Hematopoietic multipotent progenitor cell treated with erythropoietin and hydrocortisone succinate and interleukin-3 and kit ligand, for 4 days (in vitro differentiated cells): ENCODE data around the gene RPGRIP1.
"Not testable (repeated sequence)": the region's sequence is repeated elsewhere in the genome, so short reads cannot be mapped to it uniquely, and the experiment has no call there.

Experiments
- DNase-seq: peaks from one replicate; pipeline ENCODE4 v3.0.0-alpha.2; 2015

RPGRIP1 gene

DNA sequence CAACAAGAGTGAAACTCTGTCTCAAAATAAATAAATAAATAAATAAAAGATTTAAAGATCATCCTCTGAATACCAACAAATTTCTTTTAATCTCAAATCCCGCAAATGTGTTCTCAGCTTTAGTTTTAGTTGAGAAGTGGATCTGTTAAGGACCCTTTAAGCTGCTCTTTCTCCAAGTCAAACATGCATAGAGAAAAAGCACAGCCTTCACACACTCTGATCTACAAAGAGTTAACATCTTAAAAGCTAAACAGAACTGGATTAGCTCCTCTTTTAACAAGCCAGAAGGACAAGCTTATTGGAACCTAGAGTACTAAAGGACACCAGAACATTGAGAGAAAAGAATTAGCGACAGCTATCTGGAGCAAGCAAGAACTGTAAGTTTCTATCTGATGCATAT lies at the start of gene RPGRIP1:
Gene RPGRIP1 (plus strand): TSS at position 301 of the 400 bp plus-strand sequence. CDS start 7,894 bp downstream, outside the sequence.
- DNase-seq, result no peak

DNA sequence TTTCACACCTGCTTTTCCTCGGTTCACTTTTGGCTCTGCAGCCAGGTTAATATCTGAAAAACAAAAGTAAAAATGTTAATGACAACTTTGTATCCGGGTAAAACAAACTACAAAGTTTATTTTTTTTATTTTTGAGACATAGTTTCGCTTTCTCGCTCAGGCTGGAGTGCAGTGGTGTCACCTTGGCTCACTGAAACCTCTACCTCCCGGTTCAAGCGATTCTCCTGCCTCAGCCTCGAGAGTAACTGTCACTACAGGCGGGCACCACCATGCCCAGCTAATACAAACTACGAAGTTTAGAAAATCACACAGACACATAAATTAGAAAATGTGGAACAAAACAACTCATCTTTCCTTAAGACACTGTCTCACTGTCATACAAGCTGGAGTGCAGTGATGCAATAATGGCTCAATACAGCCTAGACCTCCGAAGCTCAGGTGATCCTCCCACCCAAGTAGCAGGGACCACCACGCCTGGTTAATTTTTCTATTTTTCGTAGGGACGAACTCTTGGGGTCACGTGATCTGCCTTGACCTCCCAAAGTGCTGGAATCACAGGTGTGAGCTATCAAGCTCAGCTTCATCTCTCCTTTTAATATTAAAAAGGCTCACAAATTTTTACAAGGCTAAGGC lies 48.7 kb upstream of the RPGRIP1 start:
- no peak for DNase-seq

DNA sequence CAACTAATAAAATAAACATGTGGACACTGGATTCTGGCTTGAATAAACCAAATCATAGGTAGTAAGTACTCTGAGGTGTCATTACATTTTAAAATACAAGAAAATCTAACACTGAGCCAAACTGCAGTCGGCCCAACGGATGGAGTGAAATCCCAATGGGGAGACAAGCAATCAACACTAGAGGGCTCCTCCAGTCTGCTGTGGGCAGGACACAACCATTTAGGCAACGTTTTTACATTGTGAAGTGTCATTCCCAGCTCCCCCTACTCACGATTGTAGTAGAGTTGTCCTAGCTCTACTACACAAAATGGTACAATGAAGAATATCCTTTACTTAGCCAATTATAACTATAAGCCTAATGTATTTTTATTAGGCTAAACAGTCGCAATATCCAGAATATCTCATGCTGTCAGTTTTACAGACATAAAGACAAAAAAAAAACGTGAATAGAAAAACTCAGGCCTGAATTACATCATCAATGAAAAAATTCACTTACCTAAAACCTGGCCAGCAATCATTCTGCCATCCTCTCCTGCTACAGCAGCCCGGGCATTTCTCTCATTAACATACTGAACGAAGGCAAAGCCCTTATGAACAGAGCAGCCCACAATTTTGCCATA lies 46.3 kb upstream of the RPGRIP1 start:
- peak; percentile 48 for DNase-seq

DNA sequence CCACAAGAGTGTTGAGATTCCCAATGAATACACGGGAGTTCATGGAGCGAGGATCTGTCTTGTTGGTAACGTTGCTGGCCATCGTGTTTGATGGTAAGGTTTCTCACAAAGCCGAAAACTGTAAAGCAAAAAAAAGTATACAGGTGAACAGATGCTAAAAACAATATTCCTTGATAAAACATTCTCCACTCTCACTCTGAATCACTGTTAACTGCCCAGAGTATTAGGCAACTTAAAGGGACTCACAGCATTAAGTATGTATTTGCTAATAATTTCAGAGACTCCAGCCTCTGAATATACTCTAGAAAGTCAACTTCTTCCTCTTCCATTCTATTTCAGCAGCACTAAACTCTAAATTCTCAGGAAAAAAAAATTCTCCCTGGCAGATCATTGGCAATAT lies 45.8 kb upstream of the RPGRIP1 start:
- no peak for DNase-seq

DNA sequence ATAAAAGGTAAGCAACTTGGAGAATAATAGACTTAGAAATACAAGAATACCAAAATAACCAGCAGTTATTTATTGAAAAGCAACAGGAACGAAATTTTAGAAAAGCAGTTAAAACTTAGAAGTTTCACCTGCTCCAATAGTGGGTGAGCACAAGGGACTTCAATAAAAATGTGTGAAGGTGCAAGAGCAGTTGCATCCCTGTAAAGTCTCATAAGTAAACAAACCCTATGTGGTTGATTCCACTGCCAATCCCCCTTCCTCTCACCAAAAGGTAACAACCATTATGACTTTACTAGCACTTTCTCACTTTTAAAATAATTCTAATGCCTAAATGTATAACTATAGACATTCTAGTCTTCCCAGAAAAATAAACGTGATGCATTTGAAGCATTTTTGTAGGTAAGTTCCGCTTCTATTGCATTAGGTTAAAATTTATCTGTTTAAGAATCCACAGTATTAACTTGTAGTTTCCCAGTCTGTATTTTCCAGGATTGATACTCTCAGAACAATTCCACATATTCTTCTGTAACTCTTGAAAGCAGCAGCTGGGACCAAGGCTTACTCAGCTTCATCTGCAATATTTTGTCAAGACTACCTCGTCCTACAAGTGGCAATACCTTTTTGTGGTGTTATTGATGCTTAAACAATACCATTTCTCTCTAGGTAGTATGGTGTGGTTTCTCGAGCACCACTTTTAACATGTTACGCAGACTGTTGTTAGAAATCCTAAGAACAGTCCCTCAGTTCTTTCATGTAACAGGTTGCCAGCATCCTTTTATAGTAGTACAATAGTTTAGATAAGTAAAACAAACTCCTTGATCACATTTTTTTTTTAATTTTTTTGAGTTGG lies 42.7 kb upstream of the RPGRIP1 start:
- no peak for DNase-seq

DNA sequence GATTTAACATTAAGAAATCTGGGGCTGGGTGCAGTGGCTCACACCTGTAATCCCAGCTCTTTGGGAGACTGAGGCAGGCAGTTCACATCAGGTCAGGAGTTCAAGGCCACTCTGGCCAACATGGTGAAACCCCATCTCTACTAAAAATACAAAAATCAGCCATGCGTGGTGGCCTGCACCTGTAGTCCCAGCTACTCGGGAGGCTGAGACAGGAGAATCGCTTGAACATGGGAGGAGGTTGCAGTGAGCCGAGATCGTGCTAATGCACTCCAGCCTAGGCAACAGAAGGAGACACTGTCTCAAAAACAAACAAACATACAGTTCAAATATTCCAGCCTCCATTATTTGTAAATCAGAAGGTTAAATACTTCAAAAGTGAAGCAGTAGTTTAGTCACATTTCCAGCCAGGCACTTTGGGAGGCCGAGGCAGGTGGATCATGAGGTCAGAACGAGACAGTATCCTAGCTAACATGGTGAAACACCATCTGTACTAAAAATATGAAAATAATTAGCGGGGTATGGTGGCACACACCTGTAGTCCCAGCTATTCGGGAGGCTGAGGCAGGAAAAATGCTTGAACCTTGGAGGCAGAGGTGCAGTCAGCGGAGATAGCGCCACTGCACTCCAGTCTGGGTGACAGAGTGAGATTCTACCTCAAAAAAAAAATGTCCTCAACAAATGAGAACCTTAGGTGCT lies 40.9 kb upstream of the RPGRIP1 start:
- DNase-seq, result no peak

DNA sequence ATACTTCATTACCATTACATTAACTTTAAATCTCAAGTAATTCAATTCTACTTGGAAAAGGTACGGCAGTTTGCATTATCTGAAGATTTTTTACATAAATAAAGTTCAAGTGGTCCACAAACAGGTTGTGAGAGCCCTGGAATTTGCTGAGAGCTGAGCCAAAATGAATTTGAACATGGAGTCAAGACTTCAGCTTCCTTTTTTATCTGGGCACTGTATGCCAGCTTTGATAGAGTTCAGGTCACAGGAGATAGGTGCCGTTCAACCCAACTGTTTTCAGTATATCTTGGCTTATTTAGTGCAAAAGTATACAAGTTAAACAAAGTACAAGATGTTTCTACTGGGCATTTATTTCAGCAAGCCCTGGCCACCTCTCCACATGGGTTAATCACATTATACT lies 39.5 kb upstream of the RPGRIP1 start:
- no peak for DNase-seq

DNA sequence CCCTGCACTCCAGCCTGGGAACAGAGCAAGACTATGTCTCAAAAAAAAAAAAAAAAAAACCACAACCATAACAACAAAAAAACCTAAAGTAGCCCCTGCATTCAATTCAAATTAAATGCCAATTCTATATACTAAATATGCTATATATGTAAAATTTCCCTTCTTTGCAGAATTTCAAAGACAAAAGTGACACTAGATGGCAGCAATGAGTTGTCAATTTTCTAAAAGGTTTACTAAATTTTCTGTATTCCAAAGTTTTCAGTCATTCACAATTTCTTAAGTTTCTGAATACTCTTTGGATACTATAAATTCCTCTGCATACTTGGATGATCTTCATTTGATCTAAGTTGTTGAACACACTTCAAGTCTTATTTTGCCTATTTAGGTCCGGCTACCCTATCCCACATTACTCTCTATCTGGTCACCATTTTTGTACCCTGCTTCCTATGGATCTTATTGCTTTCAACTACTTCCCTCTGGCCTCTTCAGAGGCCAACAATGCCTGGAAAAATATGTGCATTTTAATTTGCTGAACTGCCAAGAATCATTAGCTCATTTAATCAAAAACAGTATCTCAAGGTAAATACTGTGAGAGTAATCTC lies 38.6 kb upstream of the RPGRIP1 start:
- DNase-seq, result peak; percentile 69

DNA sequence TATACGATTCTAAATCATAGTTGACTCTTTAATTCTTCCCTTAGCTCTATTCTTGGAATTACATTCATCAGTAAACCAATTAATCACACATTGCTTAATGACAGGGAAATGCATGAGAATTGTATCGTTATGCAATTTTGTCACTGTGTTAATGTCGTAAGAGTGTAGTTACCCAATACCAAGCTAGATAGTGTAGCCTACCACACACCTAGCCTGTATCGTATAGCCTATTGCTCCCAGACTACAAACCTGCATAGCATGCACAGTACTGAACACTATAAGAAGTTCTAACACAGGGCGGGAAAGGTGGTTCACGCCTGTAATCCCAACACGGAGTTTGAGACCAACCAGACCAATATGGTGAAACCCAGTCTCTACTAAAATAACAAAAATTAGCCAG lies 35.3 kb upstream of the RPGRIP1 start:
- peak; percentile 65 for DNase-seq

DNA sequence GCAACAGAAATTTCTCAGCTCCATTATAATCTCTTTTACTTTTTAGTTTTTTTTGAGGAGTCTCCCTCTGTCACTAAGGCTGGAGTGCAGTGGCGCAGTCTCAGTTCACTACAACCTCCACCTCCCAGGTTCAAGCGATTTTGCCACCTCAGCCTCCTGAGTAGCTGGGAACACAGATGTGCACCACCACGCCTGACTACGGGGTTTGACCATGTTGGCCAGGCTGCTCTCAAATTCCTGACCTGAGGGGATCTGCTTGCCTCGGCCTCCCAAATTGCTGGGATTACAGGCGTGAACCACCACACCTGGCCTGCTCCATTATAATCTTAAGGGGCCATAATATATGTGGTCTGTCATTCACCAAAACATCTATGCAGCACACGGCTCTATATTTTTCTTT lies 34.1 kb upstream of the RPGRIP1 start:
- no peak for DNase-seq

DNA sequence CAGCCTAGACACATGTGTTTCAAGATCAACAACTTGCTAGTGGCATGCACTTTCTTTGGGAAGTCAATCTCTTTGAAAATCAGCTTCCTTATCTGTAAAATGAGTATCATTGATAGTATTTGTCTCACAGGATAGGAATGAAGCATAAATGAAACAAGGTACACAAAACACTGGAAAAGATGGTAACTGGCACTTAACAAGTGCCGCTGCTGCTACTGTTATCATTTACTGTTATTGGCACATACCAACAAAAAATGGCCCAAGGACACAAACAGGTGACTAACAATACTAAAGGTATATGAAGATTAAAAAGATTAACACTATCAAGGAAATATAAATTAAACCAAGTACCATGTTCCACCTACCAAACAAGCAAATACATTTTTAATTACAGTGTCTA lies 31.5 kb upstream of the RPGRIP1 start:
- no peak for DNase-seq

DNA sequence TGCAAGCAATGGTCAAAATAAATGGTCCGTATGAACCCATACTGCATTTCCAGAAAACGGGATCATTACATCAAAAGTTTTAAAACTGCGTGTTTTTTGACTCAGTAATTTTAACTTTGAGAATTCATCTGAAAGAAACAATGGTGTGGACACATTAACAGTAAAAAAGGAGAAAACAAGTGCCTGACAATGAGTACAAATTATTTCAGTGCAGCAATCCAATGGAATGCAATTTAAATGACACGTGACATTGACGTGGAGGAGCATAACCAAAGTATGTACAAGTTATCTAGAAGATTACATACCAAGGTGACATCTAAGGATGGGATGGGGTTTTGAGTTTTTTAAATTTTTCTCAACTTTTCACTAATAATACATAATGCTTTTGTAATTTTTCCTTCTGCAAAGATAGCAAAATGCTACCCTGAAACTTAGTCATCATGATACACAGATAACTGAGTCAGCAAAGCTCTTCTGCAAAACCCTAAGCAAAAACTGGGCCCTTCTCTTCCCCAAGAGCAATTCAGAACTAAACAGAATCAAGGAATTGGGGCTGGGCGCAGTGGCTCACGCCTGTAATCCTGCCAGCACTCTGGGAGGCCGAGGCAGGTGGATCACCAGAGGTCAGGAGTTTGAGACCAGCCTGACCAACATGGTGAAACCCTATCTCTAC lies 31.0 kb upstream of the RPGRIP1 start:
- no peak for DNase-seq

DNA sequence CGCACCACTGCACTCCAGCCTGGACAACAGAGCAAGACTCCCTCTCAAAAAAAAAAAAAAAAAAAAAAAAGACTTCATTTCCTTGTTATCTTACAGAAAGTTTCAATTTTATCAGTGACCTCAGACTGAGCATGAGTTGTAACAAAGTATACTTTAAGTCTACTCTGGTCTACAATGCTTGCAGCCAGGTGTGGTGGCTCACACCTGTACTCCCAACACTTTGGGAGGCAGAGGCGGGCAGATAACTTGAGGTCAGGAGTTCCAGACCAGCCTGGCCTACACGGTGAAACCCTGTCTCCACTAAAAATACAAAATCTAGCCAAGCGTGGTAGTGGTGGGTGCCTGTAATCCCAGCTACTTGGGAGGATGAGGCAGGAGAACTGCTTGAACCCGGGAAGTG lies 28.7 kb upstream of the RPGRIP1 start:
- no peak for DNase-seq

DNA sequence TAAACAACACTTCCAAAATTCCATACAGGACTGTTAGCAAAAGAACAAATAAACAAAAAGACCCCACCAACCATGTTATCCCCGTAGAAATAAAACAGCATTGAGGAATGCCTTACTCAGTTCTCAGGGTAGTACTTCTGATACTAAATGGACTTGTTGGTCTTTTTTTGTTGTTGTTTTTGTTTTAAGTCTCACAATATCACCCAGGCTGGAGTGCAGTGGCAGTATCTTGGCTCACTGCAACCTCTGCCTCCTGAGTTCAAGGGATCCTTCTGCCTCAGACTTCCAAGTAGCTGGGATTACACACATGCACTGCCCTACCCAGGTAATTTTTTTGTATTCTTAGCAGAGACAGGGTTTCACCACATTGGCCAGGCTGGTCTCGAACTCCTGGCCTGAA lies 27.7 kb upstream of the RPGRIP1 start:
- DNase-seq, result no peak

DNA sequence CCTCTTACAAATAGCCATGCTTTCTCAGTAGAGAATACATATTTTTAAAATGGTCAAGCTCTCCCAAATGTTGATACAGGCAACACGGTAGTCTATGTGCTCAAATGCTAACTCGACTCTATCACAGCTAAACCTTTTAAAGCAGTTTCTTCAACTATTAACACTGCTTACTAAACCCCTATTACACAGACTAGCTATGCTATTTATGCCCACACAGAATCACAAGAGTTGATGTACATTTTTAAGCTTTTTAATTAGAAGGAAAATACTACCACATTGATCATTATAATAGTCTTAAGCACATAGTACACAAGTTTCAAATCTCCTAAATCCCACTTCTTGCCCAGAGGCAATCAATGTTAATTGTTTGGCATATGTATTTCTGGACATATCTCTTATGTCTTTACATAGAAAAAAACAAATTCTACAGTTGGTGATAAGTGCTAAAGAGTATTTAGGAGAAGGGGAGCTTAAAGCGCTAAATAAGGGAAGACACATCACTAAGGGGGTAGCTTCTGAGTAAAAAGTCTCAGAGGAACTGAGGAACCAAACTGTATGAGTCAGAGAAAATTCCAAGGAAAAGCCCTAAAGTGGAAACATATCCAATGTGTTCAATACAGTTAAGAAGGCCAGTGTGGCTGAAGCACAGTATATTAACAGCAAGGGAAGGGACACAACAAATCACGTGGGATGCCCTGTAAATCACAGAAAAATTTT lies 24.3 kb upstream of the RPGRIP1 start:
- no peak for DNase-seq

DNA sequence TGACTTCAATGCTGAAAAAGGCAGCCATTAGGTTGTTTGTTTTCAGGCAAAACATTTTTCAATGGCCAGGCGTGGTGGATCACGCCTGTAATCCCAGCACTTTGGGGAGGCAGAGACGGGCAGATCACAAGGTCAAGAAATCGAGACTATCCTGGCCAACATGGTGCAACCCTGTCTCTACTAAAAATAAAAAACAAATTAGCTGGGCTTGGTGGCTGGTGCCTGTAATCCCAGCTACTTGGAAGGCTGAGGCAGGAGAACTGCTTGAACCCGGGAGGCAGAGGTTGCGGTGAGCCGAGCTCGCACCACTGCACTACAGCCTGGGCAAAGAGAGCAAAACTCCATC lies 23.8 kb upstream of the RPGRIP1 start:
- DNase-seq, result not testable (repeated sequence)

DNA sequence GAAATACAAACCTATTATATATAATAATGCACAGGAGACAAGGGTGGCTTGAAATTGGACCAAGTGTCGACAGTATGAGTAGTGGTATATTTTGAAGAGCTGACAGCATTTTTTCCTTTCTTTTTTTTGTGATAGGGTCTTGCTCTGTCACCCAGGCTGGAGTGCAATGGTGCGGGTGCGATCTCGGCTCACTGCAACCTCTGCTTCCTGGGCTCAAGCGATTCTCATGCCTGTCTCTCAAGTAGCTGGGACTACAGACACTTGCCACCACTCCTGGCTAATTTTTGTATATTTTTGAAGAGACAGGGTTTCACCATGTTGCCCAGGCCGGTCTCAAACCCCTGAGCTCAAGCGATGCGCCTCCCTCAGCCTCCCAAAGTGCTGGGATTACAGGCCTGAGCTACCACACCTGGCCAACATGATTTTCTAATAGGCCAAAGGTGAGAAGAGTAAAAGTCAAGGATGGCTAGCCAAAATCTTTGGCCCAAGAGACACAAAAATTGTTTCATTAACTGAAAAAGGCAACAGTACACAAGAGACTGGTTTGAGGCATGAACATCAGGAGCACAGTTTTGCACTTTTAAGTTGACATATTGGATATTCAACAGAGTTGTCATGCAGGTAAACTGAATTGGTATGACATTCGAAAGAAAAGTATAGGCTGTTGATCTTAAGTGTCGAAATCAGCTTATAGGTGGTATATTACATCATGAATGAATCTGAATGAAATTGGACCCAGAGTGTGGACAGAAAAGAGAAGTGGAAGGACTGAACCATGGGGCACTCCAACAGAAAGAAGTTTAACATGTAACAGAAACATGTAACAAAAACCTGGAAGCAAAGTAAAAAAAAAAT lies 23.1 kb upstream of the RPGRIP1 start:
- DNase-seq, result no peak

DNA sequence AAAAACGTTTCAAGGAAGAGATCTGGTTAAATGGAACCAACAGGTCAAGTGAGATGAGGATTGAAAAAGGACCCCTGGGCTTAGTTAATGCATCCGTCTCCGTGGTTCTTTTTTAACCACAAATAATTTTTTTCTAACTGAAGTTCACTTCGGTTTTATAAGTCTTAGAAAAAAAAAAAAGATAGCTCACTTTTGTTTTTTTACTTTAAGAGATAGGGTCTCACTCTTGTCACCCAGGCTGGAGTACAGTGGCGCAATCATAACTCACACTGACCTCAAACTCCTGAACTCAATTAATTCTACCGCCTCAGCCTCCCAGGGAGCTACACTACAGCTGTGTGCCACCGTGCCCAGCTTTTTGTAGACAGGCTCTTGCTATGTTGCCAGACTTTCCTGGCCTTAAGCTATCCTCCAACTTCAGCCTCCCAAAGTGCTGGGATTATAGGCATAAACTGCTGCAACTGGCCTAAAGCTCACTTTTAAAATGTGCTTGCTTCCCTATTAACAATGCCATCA lies 22.4 kb upstream of the RPGRIP1 start:
- DNase-seq, result peak; percentile 66

DNA sequence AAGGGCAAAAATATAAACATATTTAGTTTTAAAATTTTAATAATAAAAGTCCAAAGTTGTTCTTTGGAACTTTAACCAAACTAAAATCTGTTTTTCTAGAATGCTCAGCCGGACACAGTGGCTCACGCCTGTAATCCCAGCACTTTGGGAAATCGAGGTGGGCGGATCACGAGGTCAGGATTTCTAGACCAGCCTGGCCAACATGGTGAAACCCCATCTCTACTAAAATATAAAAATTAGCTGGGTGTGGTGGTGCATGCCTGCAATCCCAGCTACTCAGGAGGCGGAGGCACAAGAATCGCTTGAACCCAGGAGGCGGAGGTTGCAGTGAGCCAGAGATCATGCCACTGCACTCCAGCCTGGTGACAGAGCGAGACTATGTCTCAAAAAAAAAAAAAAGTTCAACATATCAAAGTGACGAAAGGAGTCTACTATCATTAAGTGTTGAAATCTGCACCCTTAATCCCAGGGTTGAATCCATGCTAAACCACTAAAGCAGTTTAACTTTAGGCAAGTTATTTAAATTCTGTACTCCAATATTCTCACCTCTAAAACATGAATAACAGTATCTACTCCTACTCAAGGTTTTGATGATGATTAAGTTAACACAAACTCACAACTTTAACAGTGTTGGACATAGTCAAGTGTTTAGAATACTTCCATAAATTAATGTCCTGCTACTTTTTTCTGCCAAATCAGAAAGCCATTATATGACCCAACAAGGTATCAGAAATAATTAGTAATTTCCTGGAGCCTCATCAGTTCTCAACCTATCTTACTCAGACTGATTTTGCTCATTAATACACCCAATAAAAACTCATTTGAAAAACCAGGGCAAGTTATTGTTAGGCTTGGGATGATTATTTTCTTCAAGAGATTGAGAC lies 21.6 kb upstream of the RPGRIP1 start:
- DNase-seq, result no peak
